Measurements from ENCODE around the gene DNAJC24.

DNAJC24 gene

DNA sequence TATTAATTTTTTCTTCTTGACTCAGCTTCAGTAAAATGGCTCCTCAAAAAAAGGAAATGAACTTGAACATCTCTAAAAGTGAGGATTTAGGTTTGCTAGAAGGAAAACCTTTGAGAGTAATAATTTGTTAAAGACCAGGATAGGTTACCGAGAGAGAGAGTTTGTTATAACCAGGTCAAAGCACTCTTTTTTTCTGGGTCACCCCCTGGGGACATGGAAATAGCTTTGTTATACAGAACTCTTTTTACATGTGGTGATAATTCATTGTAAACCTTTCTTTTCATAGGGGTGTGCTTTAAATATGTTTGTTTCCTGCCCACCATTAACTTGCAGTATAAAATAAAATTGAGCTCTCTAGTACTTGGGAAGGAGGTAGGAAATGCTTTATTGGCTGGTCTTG, 47.7 kb downstream of the DNAJC24 start:
- DNase-seq: no peak

DNA sequence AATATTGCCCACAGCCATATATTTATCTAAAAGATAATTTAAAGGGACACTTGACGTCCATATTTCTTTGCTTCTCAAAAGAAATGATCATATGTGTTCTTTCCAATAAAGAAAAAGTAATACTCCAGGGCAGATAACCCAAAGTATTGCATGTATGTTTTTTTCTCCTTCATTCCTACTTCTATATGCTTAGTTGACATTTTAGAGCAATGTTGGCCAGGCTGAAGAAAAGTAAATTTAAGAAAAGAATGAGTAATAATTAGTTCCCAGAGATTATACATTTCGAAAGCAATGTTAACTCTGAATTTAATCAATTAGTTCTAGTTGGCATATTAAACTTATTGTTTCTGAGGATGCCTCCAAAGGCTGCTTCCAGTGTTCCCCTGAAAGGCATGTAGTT, 48.2 kb downstream of the DNAJC24 start:
- DNase-seq: no peak

DNA sequence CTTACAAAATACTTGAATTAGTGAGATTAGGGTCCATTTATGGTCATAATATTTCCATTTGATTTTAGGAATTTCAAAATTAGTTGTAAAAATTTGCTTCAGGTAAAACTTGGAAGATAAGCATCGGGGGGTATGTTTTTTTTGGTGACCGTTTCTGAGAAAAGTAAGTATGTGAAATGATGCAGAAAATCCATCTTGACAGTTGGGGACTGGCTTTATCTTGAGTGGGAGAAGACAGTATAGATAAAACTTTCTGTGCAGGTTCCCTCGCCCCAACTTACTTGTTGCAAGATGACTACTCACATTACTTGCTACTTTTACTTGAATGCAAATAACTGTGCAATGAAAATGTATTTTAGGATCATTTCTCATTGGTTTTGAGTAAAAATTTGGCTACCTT, 49.5 kb downstream of the DNAJC24 start:
- no peak for DNase-seq

DNA sequence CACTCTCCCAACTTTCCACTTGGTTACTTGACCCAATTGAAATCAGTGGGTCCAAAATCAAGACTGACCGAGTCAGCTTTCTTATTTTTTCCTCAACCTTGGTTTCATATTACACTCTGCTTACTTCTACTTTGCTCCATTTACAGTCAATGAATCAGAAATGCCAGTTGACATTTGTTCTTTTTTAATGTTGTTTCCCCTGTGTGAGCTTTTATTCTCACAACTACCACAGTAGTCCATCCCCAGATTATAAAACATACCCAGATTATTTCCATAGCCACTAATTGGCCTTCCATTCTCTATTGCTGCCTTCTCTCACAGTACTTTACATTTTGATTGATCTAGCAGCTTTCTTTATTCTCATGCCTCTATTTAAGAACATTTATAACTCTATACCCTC, 50.0 kb downstream of the DNAJC24 start:
- DNase-seq: no peak

DNA sequence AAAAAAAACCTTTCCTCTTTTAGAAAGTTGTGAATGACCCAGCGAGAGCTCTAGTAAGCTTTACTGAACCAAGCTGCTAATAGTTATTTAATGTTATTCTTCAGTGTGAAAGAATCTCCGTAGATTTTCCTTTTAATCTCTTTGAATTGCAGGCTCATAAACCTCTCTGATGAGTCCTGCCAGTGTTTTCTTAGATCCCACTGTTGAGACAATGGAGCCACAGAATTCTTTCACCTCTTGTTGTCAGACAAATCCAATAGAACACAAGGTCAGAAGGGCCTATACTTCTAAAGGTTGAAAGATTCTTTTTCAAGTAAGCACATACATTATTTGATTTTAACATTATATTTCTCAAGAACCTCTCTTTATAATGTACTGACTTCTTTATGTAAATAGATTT, 52.2 kb downstream of the DNAJC24 start:
- no peak for DNase-seq

DNA sequence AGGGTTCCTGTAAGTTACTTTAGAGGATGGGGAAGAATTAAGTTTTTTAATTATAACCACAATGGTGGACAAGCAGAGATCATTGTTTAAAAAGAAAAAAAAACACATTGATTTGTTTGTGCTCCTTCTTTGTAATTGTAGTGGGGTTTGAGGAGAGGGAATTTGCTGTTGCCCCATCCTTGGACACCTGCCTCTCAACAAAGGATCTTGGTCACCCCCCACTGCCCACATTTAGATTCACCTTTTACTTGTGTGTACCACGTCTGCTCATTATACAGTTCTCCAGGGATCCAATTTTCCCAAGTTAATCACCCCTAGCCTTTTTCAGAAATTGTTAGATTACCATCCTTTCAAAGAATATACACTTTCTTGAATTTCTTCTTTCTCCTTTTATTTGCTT, 53.0 kb downstream of the DNAJC24 start:
- no peak for DNase-seq

DNA sequence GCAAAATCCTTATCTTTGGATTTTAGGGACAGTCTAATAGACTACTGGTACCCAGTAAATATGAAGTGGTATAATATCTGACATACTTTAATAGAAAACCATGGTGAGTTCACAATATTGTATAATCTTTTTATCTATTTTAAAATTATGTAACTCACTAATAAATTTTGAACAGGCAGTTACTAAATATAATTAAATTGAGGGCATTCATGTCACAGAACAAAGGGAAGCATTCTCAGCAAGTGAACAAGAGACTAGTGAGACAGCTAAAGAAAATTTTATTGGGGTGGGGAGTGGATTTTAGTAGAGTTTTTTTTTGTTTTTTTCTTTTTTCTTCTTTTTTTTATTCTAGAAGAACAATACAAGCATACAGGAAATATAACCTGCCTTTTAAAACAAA, 55.0 kb downstream of the DNAJC24 start:
- no peak for DNase-seq

DNA sequence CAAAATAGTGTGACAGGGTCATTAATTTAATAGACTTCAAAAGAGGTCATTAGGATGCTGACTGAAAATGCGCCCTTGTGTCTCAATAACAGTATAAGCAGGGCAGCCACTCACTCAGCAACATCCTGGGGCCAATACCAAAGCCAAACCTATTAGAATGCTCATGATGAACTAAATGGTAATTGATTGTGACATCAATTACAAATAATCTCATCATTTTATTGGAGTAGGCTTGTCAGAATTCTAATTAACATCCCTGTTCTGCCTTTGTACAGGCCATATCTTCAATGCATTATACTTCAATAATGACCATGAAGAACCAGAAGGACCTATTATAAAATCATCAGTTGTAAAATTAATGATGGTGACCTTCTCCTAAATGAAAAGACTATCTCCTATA, 64.2 kb downstream of the DNAJC24 start:
- DNase-seq: no peak

DNA sequence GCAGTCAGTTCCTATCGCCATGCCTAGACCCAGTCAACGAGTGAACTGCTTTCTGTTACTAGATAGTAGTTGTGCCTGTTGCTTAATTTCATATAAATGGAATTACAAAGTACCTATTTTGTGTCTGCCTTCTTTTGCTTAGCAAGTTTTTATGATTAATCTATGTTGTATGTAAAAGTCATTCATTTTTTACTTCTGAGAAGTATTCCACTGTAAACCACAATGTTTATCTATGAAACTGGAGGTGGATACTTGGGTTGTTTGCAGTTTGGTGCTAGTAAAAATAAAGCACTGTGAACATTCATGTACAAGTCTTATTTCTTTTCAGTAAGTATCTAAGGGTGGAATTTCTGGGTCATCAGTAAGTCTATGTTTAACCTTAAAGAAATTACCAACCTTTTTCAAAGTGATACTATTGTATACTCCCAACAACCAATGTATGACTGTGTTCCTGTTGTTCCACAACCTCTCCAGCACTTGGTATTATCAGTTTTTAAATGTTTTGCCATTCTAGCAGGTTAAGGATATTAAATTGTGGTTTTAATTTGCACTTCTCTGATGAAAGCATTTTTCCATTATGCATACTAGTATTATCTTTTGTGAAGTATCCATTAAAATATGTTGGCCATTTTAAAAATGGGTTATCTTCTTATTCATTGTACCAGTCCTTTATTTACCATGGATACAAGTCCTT, 68.2 kb downstream of the DNAJC24 start:
- no peak for DNase-seq

DNA sequence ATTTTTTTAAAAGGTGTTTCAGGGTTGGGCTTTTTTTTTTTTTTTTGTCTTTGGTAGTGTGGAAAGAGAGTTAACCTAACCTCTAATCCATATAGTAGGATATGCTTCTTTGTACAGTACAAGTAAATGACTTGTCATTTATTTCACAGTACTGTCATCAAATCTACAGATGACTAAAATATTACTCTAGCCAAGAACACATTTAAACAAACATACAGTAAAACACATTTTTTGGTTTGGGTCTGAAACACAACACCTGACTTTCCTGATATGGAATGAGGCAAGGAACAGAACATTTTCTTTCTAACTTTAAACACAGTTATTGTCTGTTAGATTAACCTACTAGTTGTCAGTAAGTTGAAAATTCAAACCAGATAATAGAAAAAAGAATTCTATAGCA, 71.6 kb downstream of the DNAJC24 start:
- no peak for DNase-seq

DNA sequence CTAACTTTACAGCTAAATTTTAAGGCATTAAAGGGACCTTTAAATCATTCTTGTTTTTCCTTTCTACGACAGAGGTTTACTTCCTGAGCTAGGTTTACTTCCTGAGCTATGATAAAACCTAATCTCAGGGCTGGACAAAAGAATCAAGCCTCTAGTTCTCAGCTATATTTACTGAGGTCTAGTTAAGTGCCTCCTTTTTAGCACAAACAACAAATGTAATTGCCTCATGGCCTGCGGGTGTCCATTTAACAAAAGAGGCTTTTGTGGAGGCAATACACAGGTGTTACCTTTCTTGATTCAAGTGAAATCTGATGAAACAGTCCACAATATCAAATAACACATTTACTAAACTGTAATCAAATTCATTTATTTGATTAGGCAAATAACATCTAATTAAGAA, 72.4 kb downstream of the DNAJC24 start:
- no peak for DNase-seq

DNA sequence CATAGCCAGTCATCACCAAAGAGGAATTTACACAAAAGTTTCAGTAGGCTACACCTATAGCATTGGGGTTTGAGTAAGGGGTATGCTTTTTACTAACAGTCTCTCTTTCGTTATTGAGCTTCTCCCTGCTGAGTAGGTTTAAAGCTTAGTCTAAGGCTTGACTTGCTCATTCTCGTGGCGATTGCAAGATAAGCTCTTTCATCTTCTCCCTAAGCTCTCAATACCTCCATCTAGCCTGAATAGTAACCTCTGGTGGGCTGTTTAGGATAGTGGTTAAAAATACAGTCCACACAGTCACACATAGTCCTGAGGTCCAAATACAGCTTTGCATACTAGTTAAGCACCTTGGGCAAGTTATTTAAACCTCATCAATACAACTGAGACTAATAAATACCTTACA, 74.1 kb downstream of the DNAJC24 start:
- DNase-seq: no peak

DNA sequence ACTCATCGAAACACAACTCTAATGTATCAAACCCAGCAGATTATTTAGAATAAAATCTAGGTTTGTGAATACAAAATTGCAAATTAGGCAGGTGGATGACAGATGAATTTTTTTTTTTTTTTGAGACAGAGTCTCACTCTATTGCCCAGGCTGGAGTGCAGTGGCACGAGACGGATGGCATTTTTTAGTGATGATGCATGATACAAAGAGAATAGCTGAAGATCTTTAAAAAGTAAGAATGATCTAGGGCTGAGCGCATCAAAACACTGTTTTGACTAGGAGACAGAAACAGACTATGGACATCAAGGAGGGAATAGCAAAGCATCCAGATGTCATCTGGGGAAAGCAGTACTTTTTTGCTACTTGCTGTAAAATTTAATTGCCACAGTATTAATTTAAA, 76.0 kb downstream of the DNAJC24 start:
- DNase-seq: no peak

DNA sequence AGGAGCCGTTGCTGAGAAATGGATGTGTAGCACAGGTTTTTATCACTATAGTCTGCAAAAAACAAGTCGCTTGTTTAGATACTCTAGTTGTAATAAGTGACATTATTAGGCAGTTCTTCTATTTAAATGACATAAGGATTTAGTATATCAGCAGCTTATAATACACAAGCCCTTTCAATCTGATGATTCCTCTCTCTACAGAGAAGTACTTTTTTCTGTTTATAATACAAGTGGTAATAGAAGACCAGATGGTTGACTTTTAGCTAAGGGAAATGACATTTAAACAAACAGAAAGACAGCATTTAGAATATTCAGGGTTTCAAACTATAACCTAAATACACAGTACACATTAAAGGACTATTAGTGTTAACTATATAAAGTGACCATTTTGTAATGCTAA, 79.4 kb downstream of the DNAJC24 start:
- DNase-seq: no peak

DNA sequence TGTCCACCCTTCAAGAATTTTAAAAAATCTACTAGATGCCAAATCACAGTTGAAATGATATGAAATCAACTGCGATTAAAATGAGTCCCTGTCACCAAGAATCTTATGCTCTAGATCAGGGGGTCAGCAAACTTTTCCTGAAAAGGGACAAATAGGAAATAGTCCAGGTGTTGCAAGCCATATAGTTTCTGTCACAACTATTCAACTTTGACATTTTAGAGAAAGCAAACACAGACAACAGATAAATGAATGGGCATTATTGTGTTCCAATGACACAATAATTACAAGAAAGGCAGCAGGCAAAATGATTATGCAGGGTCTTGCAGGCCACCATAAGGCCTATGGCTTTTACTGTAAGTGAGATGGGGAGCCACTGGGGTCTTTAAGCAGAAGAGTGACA, 81.2 kb downstream of the DNAJC24 start:
- DNase-seq: no peak

DNA sequence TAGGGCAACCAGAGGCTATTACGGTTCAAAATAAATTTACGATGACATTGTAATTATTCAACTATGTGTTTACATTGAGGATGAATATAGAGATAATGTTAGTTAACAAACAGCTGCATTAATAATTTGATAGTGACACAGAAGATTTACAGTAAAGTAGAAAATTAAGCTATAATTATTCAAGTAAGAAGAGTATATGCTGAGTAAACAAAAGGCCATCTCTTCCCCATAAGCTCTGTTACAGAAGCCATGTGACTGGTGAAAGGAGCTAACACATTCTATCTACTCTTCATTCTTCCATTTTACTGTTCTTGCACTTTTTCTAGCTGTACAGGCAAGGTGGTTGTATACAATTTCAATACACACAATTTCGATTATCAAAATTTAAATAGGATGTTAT, 85.5 kb downstream of the DNAJC24 start:
- DNase-seq: no peak

DNA sequence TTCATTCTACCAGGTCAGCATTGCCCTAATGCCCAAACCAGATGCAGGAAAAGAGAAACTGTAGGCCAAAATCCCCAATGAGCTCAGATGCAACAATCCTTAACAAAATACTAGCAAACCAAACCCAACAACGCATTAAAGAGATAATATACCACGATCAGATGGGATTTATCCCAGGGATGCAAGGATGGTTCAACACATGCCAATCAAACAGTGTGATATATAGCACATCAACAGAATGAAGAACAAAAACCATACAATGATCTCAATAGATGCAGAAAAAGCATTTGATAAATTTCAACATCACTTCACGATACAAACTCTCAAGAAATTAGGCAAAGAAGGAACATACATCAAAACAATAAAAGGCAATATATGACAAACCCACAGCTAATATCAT, 94.8 kb downstream of the DNAJC24 start:
- no peak for DNase-seq

DNA sequence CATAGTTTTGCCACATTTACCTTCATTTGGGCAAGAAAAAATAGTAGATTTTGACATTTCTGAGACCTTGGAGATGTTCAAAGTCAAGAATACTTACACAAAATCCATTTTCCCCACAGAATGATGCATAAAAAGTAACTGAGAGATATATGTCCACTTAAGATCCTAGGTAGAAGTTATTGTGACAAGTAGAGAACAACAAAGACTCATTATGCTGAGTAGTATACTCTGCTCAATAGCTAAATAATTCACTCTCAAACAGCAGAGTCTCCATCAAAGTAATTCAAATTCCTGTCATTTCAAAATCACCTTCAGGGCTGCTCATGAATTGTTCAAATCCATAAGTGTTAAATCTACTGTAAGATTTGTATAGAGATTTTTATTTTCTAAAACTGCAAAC, 104.4 kb downstream of the DNAJC24 start:
- DNase-seq: no peak

DNA sequence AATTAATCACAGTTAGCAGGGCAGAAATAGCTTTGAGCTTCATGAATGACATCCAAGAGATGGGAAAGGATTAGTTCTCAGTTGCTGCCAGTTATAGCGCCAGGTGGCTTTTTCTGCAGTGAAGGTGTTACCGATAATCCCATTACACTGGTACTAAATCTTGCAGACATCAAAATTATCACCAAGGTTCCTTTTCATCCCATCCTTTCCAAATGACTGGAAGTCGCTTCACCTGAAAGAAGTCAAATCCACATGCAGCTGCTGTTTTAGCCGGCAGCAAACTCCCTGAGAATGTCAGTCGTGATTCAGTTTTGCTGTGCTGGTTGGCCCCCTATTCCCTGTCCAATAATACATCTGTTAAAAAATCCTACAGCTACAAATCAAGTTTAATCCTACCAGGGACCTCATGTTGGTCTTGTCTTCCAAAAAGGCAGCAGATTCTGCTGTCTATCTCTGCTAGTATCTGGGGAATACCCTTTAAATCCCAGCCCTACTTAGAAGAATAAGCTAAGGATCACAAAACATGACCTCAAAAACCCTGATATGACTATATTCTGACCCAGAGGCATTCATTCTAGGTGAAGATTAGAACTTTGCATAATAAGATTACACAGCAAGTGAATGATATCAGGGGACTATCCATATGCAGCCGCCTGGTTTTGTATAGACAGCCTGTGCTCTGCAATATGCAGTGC, 108.0 kb downstream of the DNAJC24 start:
- DNase-seq: no peak

DNA sequence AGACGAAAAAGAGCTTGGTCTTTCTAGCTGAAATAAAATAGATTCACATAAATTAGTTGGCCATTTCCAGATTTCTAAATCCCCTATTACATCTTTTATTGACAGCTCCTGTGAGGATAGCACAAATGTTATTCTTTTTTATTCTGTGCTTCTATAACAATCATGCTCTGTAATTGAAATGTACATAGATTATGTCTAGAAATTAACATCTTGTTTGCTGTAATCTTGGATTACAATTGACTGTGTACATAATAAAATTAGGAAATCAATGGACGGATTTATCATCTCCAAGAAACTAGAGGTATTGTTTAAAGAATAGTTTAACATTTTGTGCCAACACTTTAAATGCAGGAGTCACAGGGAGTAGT, 108.5 kb downstream of the DNAJC24 start:
- DNase-seq: no peak

DNA sequence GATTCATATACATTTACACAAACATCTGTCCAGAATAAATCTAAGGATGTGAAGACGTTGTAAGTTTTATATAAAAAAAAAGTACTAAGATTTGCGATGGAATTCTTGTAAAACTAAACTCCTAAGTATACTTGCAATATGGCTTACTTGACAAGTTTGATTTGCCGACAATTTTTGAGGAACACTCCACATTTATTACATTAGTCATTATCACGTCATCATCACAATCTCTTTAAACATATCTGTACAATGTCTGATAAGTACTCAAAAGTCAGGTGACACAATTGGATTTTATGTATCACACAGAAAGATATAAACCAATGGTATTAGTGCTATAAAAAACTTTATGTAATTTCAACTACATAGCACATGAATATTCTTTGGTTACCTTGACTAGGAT, 109.4 kb downstream of the DNAJC24 start:
- no peak for DNase-seq

DNA sequence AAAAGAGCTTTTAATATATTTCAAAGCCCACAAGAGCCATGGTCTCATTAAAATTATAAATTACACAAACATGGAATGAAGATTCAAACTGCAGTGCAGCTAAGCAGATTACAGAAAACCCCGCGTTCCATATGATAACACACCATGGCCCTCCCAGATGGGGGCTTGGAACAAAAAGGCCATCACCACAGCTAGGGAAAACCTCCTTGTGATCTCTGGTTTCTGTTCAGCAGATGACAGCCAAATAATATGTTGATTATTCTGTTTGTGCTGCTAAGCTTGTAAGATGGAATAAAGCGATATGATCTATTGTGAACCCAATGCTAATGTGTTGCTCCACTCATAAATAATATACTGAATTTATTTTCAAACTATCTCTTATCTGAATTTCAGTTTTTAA, 111.3 kb downstream of the DNAJC24 start:
- no peak for DNase-seq

Data from femur (tissue), 1 donor.